ENCODE data around the gene MLLT3. TPM values are rescaled to one million over a fixed set of nuclear protein-coding genes. Genes with fewer than 3 reads are reported as not detected.

Gene MLLT3
- total and polyA plus RNA-seq, 2 donors (not counting 3 experiments of a cell fraction or from before 2014, with no cell fraction given) = 6.1 to 10.0 TPM

GRCh38 chr9:20491612-20492011 is 130.7 kb downstream of the MLLT3 start:
- no TSS peak for BruUV-seq (replicated peaks)
- H4K20me1 ChIP-seq (replicated peaks; ENCODE audit: control insufficient read depth, extremely low read depth, insufficient read depth, low read length) = no peaks in the 10 kb centered on the region
- H3K4me1 ChIP-seq (ENCODE audit: control insufficient read depth, extremely low read depth, insufficient read depth, low read length) = no peaks in the 10 kb centered on the region
- DNase-seq (ENCODE audit: low read depth, low spot score) (no peak), FAIRE-seq (no peak)
- no peak overlapping the region for H3K9ac ChIP-seq (replicated peaks; ENCODE audit: extremely low read depth, insufficient read depth, low read length)
- ChIA-PET POLR2A (no interaction called here), CTCF (no interaction called here)
- intact Hi-C loops (cut with micrococcal nuclease) = no loop called here
- no peaks in the 10 kb centered on the region for H3K36me3 ChIP-seq (ENCODE audit: control insufficient read depth in 2 of 2, extremely low read depth in 1 of 2, insufficient read depth in 2 of 2, low read length in 2 of 2)
- H3K79me2 ChIP-seq (ENCODE audit: control insufficient read depth, insufficient read depth, low read length) = no peaks in the 10 kb centered on the region
- H3K27ac ChIP-seq (ENCODE audit: insufficient read depth, low read depth, low read length) = no peak overlapping the region
- no peaks in the 10 kb centered on the region for H3K27me3 ChIP-seq (ENCODE audit: control insufficient read depth in 2 of 2, insufficient read depth in 2 of 2, low read length in 2 of 2)
- TF ChIP-seq JUN (IDR thresholded peaks at IDR 0.05; ENCODE audit: borderline replicate concordance, insufficient read depth, insufficient read length, low read depth) (no peak), EZH2 (IDR thresholded peaks at IDR 0.05; ENCODE audit: borderline replicate concordance, low read depth, low read length, severe bottlenecking) (no peak), MAX (IDR thresholded peaks at IDR 0.05; ENCODE audit: insufficient read depth, insufficient read length) (no peak), MYC (IDR thresholded peaks at IDR 0.05; ENCODE audit: low read depth, low read length) (no peak), POLR2AphosphoS5 (IDR thresholded peaks at IDR 0.05; ENCODE audit: insufficient read depth, low read depth, low read length) (no peak), GATA2 (IDR thresholded peaks at IDR 0.05; ENCODE audit: insufficient read depth, insufficient read length, low read depth, low read length) (no peak), POLR2A (IDR thresholded peaks at IDR 0.05; ENCODE audit: low read depth, low read length) (no peak), FOS (IDR thresholded peaks at IDR 0.05; ENCODE audit: borderline replicate concordance, insufficient read depth, low read length) (no peak)
- TF ChIP-seq, protein P1, sequence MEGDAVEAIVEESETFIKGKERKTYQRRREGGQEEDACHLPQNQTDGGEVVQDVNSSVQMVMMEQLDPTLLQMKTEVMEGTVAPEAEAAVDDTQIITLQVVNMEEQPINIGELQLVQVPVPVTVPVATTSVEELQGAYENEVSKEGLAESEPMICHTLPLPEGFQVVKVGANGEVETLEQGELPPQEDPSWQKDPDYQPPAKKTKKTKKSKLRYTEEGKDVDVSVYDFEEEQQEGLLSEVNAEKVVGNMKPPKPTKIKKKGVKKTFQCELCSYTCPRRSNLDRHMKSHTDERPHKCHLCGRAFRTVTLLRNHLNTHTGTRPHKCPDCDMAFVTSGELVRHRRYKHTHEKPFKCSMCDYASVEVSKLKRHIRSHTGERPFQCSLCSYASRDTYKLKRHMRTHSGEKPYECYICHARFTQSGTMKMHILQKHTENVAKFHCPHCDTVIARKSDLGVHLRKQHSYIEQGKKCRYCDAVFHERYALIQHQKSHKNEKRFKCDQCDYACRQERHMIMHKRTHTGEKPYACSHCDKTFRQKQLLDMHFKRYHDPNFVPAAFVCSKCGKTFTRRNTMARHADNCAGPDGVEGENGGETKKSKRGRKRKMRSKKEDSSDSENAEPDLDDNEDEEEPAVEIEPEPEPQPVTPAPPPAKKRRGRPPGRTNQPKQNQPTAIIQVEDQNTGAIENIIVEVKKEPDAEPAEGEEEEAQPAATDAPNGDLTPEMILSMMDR (IDR thresholded peaks at IDR 0.05; ENCODE audit: extremely low read depth in 1 of 2, insufficient read depth in 1 of 2, low read depth in 1 of 2, low read length in 2 of 2) = no peak
- H3K4me2 ChIP-seq (ENCODE audit: insufficient read depth, low read length) = no peak overlapping the region
- H2AFZ ChIP-seq (ENCODE audit: low read depth, low read length) = no peak overlapping the region
- no peak overlapping the region for H3K4me3 ChIP-seq (replicated peaks in 1 of 3; ENCODE audit: insufficient read depth in 1 of 3, low read depth in 1 of 3, low read length in 3 of 3)
- no peaks in the 10 kb centered on the region for H3K9me3 ChIP-seq (replicated peaks; ENCODE audit: control insufficient read depth, insufficient read depth, low read length)
- dilution Hi-C loops (cut with MboI; ENCODE audit: extremely low pct_ligation_motif_present, low sequenced_read_pairs) = no loop called here
- no peaks in the 10 kb centered on the region for H3K9me1 ChIP-seq (replicated peaks; ENCODE audit: control insufficient read depth, extremely low read depth, insufficient read depth, low read length)

Data from endothelial cell of umbilical vein (primary cell).